Ectodermal cell (in vitro differentiated cells): ENCODE measurements around the gene IL1RAP.

Experiments used
- H3K27ac ChIP-seq: 2 replicates; pipeline ENCODE4 v1.7.0; 2013; ENCODE audit warnings: mild to moderate bottlenecking, low read depth, low read length; ENCODE audit not compliant: insufficient read depth, poor library complexity, severe bottlenecking
- H3K27me3 ChIP-seq: 2 replicates; pipeline ENCODE4 v1.7.0; 2013; ENCODE audit warnings: mild to moderate bottlenecking, low read length; ENCODE audit not compliant: insufficient read depth, control insufficient read depth, poor library complexity, severe bottlenecking
- H3K36me3 ChIP-seq: one replicate; pipeline ENCODE4 v1.7.0; 2013; ENCODE audit warnings: low read length; ENCODE audit not compliant: control insufficient read depth, insufficient read depth
- H3K4me1 ChIP-seq: one replicate; pipeline ENCODE4 v1.7.0; 2013; ENCODE audit warnings: low read length; ENCODE audit not compliant: control insufficient read depth, insufficient read depth
- H3K4me3 ChIP-seq: 2 replicates; pipeline ENCODE4 v1.7.0; 2013; ENCODE audit warnings: low read depth, low read length, control low read depth; ENCODE audit not compliant: insufficient read depth
- H3K9me3 ChIP-seq: 2 replicates; pipeline ENCODE4 v1.7.0; 2013; ENCODE audit warnings: mild to moderate bottlenecking, low read length, moderate library complexity; ENCODE audit not compliant: control insufficient read depth
- WGBS, 2 experiments: methylation state at CpG; one replicate each; pipeline ENCODE4 v1.1.7; 2013; ENCODE audit warnings: missing lambda C conversion rate in 2 of 2; 5-methylcytosine and 5-hydroxymethylcytosine counted together

The IL1RAP gene

DNA sequence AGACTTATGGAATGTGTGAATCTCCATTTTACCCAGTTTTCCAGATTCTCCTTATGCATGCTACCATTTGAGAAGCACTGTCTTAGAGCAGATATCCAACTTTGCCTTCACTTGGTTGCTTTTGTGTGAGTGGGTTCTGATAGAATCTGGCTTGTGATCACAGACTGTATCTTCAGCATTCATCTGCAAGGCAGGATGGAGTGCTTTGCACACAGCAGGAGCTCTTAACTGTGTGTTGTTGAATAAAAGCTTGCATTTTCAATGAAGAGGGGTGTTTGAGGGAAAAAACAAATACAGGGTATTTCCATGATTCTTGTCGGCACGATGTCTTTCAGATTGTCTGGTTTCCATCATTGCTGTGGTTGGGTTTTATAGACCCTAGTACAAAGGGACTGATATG is 24.4 kb downstream of the IL1RAP start:
- no peak overlapping the region for H3K27ac ChIP-seq
- WGBS, 2 experiments = 59 to 67% methylated on average over 2 of the region's 2 CpGs
- no peak overlapping the region for H3K4me3 ChIP-seq
- no peaks in the 10 kb centered on the region for H3K9me3 ChIP-seq
- no peaks in the 10 kb centered on the region for H3K27me3 ChIP-seq
- H3K36me3 ChIP-seq = no peaks in the 10 kb centered on the region
- no peaks in the 10 kb centered on the region for H3K4me1 ChIP-seq

DNA sequence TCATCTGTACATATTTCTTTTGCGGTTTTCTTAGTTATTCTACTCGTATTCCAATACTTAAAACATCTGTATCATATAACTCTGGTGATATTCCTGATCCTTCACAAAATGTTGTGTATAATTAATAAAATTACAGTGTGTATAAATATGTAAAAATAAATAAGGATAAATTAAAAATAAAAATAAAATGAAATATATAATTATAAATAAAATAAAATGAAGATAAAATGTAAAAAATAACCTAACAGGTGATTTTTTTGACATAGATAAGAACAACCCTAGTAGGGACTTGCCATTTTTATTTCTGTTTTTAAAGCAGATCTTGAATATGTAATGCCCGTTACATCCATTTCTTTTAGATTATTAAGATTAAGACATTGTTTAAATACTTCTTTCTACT is 25.6 kb downstream of the IL1RAP start:
- Histone ChIP-seq H3K27ac (no peak overlapping the region), H3K36me3 (no peaks in the 10 kb centered on the region), H3K27me3 (no peaks in the 10 kb centered on the region), H3K9me3 (no peaks in the 10 kb centered on the region), H3K4me1 (no peaks in the 10 kb centered on the region), H3K4me3 (no peak overlapping the region)
- WGBS, 2 experiments = 100% methylated on average over 1 to 2 of the region's 3 CpGs

DNA sequence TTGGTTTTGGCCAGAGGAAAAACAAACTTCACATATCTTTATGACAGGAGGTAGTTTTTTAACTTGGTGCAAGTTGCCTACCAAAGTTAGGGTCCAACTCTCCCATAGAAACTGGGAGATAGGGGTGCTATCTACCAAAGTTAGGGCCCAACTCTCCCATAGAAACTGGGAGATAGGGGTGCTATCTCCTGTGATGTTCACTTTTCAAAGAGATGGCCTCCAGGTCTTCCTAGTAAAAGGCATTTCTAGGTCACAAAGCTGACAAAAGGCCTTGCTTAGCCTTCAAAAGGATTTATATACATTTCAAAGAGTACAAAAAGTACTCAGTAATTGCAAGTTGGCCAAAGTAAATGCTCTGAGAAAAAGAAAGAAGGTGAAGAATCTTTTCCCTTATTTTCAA is 27.1 kb downstream of the IL1RAP start:
- Histone ChIP-seq H3K27me3 (no peaks in the 10 kb centered on the region), H3K27ac (no peak overlapping the region), H3K4me1 (no peaks in the 10 kb centered on the region), H3K4me3 (no peak overlapping the region), H3K36me3 (no peaks in the 10 kb centered on the region), H3K9me3 (no peaks in the 10 kb centered on the region)

DNA sequence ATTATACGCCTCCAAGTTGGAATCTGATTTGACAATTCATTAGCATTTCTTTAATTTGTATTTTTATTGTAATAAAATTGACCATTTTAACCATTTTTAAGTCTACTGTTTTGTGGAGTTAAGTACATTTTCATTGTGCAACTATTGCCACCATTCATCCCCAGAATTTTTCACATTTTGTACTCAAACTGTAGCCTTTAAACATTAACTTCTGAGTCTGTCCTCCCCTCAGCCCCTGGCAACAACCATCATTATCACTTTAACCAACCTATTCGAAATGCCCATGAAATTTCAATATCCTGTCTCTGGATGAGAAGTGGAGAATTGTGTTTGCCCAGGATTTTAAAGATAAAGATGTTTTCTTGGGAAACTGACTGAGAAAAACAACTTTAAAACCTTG is 27.7 kb downstream of the IL1RAP start:
- WGBS, 2 experiments = 71% methylated on average over 1 of the region's 2 CpGs; no CpG with 5 or more reads in 1 of the 2 experiments
- no peaks in the 10 kb centered on the region for H3K27me3 ChIP-seq
- no peaks in the 10 kb centered on the region for H3K9me3 ChIP-seq
- H3K36me3 ChIP-seq = no peaks in the 10 kb centered on the region
- no peak overlapping the region for H3K4me3 ChIP-seq
- H3K4me1 ChIP-seq = no peaks in the 10 kb centered on the region
- no peak overlapping the region for H3K27ac ChIP-seq

DNA sequence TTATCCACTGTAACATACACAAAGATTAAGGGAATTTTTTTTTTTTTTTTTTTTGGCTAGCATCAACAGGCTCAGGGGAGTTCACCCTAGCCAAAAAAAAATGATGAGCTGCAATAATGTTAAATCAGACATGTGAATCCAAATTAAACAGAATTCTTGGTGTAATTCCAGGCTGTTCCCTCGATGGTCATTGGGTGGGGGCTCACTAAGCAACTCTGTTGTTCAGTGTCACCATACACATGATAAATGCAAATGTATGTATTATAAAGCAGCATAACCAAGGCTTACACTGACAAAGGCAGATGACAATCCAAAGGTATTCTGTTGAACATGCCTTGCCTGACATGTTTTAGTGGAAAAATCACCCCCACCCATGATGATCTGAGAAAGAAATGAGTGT is 29.0 kb downstream of the IL1RAP start:
- H3K36me3 ChIP-seq = no peaks in the 10 kb centered on the region
- H3K9me3 ChIP-seq = no peaks in the 10 kb centered on the region
- no peak overlapping the region for H3K4me3 ChIP-seq
- WGBS, 2 experiments = 100% methylated on average over 1 of the region's 1 CpG
- no peaks in the 10 kb centered on the region for H3K27me3 ChIP-seq
- H3K4me1 ChIP-seq = no peaks in the 10 kb centered on the region
- H3K27ac ChIP-seq = no peak overlapping the region

DNA sequence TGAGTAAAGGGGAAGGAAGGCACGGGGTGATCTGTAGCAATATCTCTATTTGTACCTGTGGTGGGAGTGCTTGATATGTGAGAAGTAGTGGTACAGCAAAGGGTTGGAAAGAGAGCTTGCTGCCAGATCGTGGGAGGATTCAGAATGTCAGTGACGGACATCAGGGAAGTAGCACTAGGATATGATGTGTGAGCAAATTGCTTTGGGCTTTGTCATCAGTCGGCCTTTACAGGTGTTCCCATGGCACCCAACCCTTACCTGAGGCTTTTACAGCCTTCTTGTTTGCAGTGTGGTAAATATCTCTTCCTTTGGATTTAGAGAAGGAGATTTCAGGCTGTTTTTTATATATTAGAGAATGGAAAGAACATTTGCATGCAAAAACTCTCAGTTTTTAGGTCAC is 29.8 kb downstream of the IL1RAP start:
- Histone ChIP-seq H3K36me3 (no peaks in the 10 kb centered on the region), H3K4me3 (no peak overlapping the region), H3K9me3 (no peaks in the 10 kb centered on the region), H3K4me1 (no peaks in the 10 kb centered on the region), H3K27me3 (no peaks in the 10 kb centered on the region), H3K27ac (no peak overlapping the region)
- WGBS, 2 experiments = 85 to 86% methylated on average over 4 of the region's 4 CpGs

DNA sequence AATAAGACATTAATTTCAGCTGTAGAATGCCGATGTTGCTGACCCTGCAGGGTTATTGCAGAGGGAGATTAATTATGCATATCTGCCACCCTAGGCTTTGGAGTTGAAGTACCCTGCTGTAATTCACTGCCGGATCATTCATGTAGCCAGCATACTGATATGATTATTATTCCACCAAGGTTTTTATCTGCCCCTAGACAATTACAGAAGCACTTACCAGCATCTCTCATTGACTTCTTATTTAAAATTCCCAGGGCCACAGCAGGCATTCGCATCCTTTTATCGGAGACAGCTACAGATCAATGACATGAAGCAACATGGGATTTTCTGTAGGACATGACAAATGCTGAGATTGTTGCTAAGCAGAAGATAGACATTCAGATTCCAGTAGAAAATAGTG is 31.3 kb downstream of the IL1RAP start:
- WGBS, 2 experiments = 91 to 93% methylated on average over 4 of the region's 4 CpGs
- Histone ChIP-seq H3K27ac (no peak overlapping the region), H3K27me3 (no peaks in the 10 kb centered on the region), H3K36me3 (no peaks in the 10 kb centered on the region), H3K4me1 (no peaks in the 10 kb centered on the region), H3K9me3 (no peaks in the 10 kb centered on the region), H3K4me3 (no peak overlapping the region)

DNA sequence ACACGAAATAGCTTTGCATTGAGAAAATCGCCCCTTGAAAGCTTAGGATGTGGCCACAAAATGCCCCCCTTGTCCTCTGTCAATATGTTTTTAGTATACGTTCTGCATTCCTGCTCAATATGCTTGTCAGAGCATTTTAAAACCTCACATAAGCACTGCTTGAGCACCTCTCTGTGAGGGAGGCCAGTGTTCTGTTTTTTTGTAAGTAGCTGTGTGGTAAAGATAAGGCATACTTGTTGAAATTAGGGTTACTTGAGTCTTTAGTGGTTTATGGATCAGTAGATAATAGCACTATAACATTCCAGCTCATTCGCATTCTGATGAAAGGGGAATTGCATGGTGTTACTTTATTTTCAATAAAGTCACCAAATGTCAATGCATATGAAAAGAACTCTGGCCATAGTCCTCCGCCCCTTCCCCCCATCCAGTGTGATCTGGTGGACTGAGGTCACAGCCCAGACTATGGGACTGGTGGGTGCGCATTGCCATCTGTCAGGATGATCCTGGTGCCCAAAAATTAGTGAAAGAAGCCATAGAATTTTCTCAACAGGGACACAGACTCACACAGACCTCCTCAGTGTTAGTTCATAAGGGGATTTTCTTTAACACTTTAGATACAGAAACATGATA is 33.1 kb downstream of the IL1RAP start:
- Histone ChIP-seq H3K4me1 (no peaks in the 10 kb centered on the region), H3K4me3 (no peak overlapping the region), H3K36me3 (no peaks in the 10 kb centered on the region), H3K27me3 (no peaks in the 10 kb centered on the region), H3K9me3 (no peaks in the 10 kb centered on the region), H3K27ac (no peak overlapping the region)
- 78 to 85% methylated on average over 5 to 6 of the region's 6 CpGs for WGBS, 2 experiments

DNA sequence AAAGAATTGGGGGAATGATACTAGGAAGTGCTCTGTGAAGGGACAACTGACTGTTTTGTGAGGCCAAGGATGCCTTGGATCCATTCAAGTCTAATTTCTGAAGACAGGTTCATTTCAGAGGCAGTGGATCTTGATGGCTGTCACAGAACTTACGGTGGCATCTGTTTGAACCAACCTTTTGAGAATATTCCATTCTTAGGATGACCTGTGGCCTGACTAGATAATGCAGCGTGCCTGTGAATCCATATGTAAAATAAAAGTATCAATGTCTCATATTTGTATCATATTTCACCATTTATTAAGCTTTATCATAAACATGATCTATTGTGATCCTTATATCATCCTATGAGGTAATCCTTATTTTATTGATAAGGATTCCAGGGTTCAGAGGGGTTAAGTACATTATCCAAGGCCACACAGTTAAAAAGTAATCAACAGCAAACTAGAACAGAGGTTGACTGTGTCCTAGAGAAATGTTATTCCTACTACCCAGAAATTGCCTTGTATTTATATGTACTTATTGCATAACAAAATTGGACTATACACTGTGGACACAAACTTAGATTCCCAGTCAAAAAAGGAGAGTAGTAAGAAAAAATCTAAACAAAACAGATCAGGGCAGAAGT is 34.3 kb downstream of the IL1RAP start:
- WGBS, 2 experiments = 88 to 97% methylated on average over 1 of the region's 2 CpGs
- H3K9me3 ChIP-seq = no peaks in the 10 kb centered on the region
- no peaks in the 10 kb centered on the region for H3K27me3 ChIP-seq
- H3K27ac ChIP-seq = no peak overlapping the region
- H3K4me3 ChIP-seq = no peak overlapping the region
- no peaks in the 10 kb centered on the region for H3K36me3 ChIP-seq
- no peaks in the 10 kb centered on the region for H3K4me1 ChIP-seq

DNA sequence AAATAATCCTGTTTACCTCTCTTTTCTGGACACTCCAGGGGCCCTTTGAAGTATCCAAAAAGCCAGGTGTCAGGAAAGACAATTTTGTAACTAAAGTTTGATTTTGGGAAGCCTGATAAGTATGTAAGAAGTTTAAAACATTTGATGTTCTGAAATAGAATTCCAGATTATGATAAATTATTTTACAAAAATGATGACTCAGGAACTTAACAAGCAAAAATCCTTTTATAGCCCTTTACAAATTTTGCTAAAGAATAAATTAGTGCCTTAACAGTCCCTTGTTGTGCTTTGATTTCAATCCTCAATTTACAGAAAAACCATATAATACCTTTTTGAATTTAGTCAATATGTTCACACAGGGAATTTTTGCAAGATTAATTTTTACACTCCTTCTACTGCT is 38.1 kb downstream of the IL1RAP start:
- Histone ChIP-seq H3K4me3 (no peak overlapping the region), H3K4me1 (no peaks in the 10 kb centered on the region), H3K27me3 (no peaks in the 10 kb centered on the region), H3K27ac (no peak overlapping the region), H3K9me3 (no peaks in the 10 kb centered on the region), H3K36me3 (no peaks in the 10 kb centered on the region)
